ENCODE results near the gene DAB1. TPM values are rescaled to one million over a fixed set of nuclear protein-coding genes. Genes with fewer than 3 reads are reported as not detected.

Gene DAB1
- total RNA-seq, 1 donor from 2014 or later = 3.1 TPM

GRCh38 chr1:57329001-57329527, 94.8 kb downstream of the DAB1 start:
- Mint-ChIP-seq H3K4me3 (ENCODE audit: unreplicated experiment) (no peak overlapping the region), H3K27me3 (ENCODE audit: unreplicated experiment) (no peaks in the 10 kb centered on the region), H3K4me1 (ENCODE audit: low read depth, unreplicated experiment) (peaks cover 8% of the 10 kb centered on the region), H3K9me3 (ENCODE audit: unreplicated experiment) (peaks cover 2% of the 10 kb centered on the region), H3K36me3 (ENCODE audit: unreplicated experiment) (no peaks in the 10 kb centered on the region), H3K27ac (ENCODE audit: unreplicated experiment) (no peak overlapping the region)
- TF ChIP-seq CTCF (IDR thresholded peaks at IDR 0.05; ENCODE audit: partially characterized antibody, unreplicated experiment) = no peak
- no peak for DNase-seq

GRCh38 chr1:57327946-57328345, 95.9 kb downstream of the DAB1 start:
- Mint-ChIP-seq H3K9me3 (ENCODE audit: unreplicated experiment) (peaks cover 4% of the 10 kb centered on the region), H3K27ac (ENCODE audit: unreplicated experiment) (no peak overlapping the region), H3K4me1 (ENCODE audit: low read depth, unreplicated experiment) (peaks cover 8% of the 10 kb centered on the region), H3K4me3 (ENCODE audit: unreplicated experiment) (no peak overlapping the region), H3K27me3 (ENCODE audit: unreplicated experiment) (no peaks in the 10 kb centered on the region), H3K36me3 (ENCODE audit: unreplicated experiment) (no peaks in the 10 kb centered on the region)
- TF ChIP-seq CTCF (IDR thresholded peaks at IDR 0.05; ENCODE audit: partially characterized antibody, unreplicated experiment) = no peak
- DNase-seq = no peak

GRCh38 chr1:57327336-57327735, 96.5 kb downstream of the DAB1 start:
- Mint-ChIP-seq H3K27ac (ENCODE audit: unreplicated experiment) (no peak overlapping the region), H3K4me1 (ENCODE audit: low read depth, unreplicated experiment) (peaks cover 8% of the 10 kb centered on the region), H3K27me3 (ENCODE audit: unreplicated experiment) (no peaks in the 10 kb centered on the region), H3K9me3 (ENCODE audit: unreplicated experiment) (peaks cover 4% of the 10 kb centered on the region), H3K4me3 (ENCODE audit: unreplicated experiment) (no peak overlapping the region), H3K36me3 (ENCODE audit: unreplicated experiment) (no peaks in the 10 kb centered on the region)
- DNase-seq = no peak
- TF ChIP-seq CTCF (IDR thresholded peaks at IDR 0.05; ENCODE audit: partially characterized antibody, unreplicated experiment) = no peak

- Mint-ChIP-seq H3K4me1 (ENCODE audit: low read depth, unreplicated experiment) (peaks cover 9% of the 10 kb centered on the region), H3K36me3 (ENCODE audit: unreplicated experiment) (no peaks in the 10 kb centered on the region), H3K27me3 (ENCODE audit: unreplicated experiment) (no peaks in the 10 kb centered on the region), H3K4me3 (ENCODE audit: unreplicated experiment) (no peak overlapping the region), H3K9me3 (ENCODE audit: unreplicated experiment) (peaks cover 4% of the 10 kb centered on the region), H3K27ac (ENCODE audit: unreplicated experiment) (no peak overlapping the region)
- no peak for DNase-seq
- TF ChIP-seq CTCF (IDR thresholded peaks at IDR 0.05; ENCODE audit: partially characterized antibody, unreplicated experiment) = no peak
Measured at GRCh38 chr1:57325536-57325935, 98.3 kb downstream of the DAB1 start.

GRCh38 chr1:57325117-57325516, 98.7 kb downstream of the DAB1 start:
- no peak for TF ChIP-seq CTCF (IDR thresholded peaks at IDR 0.05; ENCODE audit: partially characterized antibody, unreplicated experiment)
- Mint-ChIP-seq H3K9me3 (ENCODE audit: unreplicated experiment) (peaks cover 4% of the 10 kb centered on the region), H3K27ac (ENCODE audit: unreplicated experiment) (no peak overlapping the region), H3K36me3 (ENCODE audit: unreplicated experiment) (no peaks in the 10 kb centered on the region), H3K27me3 (ENCODE audit: unreplicated experiment) (no peaks in the 10 kb centered on the region), H3K4me1 (ENCODE audit: low read depth, unreplicated experiment) (peaks cover 9% of the 10 kb centered on the region), H3K4me3 (ENCODE audit: unreplicated experiment) (no peak overlapping the region)
- no peak for DNase-seq

All from glutamatergic neuron (in vitro differentiated cells).